Measurements from ENCODE around the gene RAB4A. TPM values are rescaled to one million over a fixed set of nuclear protein-coding genes. Genes with fewer than 3 reads are reported as not detected.

Gene RAB4A
- total RNA-seq, 6 donors from 2014 or later: 16.8 to 68.6 (median 42.4) TPM

DNA sequence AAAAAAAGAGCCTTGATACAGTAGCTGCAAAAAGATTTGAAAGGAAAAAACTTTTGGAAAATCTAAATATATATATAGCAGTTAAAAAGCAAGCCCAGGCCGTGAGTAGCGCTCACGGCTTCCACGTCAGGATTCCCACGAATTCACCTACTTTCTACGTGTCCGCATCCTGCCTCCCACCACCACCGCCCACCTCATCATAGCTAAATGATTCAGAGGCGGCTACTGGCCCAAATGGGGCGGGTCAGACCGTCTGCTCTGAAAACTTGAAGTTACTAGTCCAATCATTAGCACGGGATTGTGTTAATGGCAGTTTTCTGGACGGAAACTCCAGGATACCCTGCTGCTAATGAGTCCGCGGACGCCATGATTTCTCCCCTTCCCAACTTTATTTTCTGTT, 73.2 kb downstream of the RAB4A start:
- no peaks in the 10 kb centered on the region for H3K36me3 ChIP-seq
- ATAC-seq (ENCODE audit: low FRiP score in 2 of 2): no peak
- TF ChIP-seq, protein P1, sequence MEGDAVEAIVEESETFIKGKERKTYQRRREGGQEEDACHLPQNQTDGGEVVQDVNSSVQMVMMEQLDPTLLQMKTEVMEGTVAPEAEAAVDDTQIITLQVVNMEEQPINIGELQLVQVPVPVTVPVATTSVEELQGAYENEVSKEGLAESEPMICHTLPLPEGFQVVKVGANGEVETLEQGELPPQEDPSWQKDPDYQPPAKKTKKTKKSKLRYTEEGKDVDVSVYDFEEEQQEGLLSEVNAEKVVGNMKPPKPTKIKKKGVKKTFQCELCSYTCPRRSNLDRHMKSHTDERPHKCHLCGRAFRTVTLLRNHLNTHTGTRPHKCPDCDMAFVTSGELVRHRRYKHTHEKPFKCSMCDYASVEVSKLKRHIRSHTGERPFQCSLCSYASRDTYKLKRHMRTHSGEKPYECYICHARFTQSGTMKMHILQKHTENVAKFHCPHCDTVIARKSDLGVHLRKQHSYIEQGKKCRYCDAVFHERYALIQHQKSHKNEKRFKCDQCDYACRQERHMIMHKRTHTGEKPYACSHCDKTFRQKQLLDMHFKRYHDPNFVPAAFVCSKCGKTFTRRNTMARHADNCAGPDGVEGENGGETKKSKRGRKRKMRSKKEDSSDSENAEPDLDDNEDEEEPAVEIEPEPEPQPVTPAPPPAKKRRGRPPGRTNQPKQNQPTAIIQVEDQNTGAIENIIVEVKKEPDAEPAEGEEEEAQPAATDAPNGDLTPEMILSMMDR (IDR thresholded peaks at IDR 0.05): no peak
- no peak for TF ChIP-seq EP300 (IDR thresholded peaks at IDR 0.05)
- TF ChIP-seq POLR2A (IDR thresholded peaks at IDR 0.05): no peak
- TF ChIP-seq POLR2AphosphoS5 (IDR thresholded peaks at IDR 0.05): no peak
- no peak overlapping the region for H3K27ac ChIP-seq
- H3K9me3 ChIP-seq: no peaks in the 10 kb centered on the region
- no peaks in the 10 kb centered on the region for H3K27me3 ChIP-seq
- H3K4me1 ChIP-seq: peaks cover 5 to 25% (median 18%) of the 10 kb centered on the region in 4 donors
- no peak for DNase-seq
- H3K4me3 ChIP-seq: peak overlapping the region in 1 of 4 donors; percentile 97
- WGBS, 2 donors: 80% methylated on average over 16 of the region's 16 CpGs

DNA sequence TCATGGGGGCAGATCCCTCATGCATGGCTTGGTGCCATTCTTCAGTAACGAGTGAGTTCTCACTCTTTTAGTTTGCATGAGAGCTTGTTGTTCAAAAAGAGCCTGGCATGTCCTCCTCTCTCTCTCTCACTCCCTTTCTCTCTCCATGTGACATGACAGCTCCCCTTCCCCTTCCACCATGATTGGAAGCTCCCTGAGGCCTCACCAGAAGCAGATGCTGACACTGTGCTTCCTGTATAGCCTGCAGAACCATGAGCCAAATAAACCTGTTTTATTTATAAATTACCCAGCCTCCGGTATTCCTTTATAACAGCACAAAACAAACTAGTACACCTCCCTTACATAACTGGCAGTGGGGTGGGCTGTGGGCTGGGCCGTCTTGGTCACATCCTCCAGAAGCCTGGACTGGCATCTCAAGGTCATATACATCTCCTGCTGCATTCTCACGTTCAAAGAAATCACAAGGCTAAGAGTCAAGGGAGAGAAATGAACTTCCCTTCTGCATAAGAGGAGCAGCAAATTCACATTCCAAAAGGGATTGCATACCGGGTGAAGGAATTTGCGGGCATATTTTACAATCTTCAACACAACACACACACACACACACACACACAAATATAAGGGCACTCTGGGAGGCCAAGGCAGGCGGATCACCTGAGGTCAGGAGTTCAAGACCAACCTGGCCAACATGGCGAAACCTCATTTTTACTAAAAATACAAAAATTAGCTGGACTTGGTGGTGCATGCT, 74.2 kb downstream of the RAB4A start:
- TF ChIP-seq, protein P1 (IDR thresholded peaks at IDR 0.05): no peak
- TF ChIP-seq POLR2AphosphoS5 (IDR thresholded peaks at IDR 0.05): no peak
- H3K4me1 ChIP-seq: peaks cover 5 to 24% (median 18%) of the 10 kb centered on the region in 4 donors
- no peak overlapping the region for H3K4me3 ChIP-seq
- DNase-seq (no peak), ATAC-seq (ENCODE audit: low FRiP score in 2 of 2) (no peak)
- no peak overlapping the region for H3K27ac ChIP-seq
- no peaks in the 10 kb centered on the region for H3K36me3 ChIP-seq
- H3K9me3 ChIP-seq: no peaks in the 10 kb centered on the region
- WGBS, 2 donors: 75 to 79% methylated on average over 8 of the region's 8 CpGs
- no peaks in the 10 kb centered on the region for H3K27me3 ChIP-seq

DNA sequence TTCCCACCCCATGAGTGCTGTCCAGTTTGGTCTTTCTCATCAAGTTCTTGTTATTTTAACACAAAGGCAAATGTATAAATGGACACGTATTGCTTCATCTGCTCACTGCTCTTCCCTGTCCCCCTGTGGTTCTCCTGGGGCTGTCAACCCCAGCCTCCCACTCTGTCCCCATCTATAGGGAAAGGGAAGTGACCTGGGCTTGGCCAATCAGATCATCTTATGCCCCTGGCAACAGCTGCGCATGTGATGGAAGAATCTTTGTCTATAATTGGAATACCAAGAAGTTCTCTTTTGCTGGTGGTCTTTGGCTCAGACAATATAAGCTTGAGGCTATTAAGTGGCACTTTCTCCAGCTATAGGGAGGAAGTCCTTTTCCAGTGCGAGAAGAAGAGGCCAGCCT, 76.6 kb downstream of the RAB4A start:
- WGBS, 2 donors: 48 to 62% methylated on average over 3 of the region's 3 CpGs
- Histone ChIP-seq H3K4me3 (no peak overlapping the region), H3K4me1 (peaks cover 0 to 12% (median 7%) of the 10 kb centered on the region in 4 donors), H3K27ac (no peak overlapping the region), H3K27me3 (no peaks in the 10 kb centered on the region), H3K36me3 (no peaks in the 10 kb centered on the region), H3K9me3 (no peaks in the 10 kb centered on the region)
- TF ChIP-seq POLR2A (IDR thresholded peaks at IDR 0.05): no peak
- TF ChIP-seq, protein P1 (IDR thresholded peaks at IDR 0.05): no peak
- TF ChIP-seq EP300 (IDR thresholded peaks at IDR 0.05): no peak
- no peak for TF ChIP-seq POLR2AphosphoS5 (IDR thresholded peaks at IDR 0.05)
- DNase-seq: no peak
- ATAC-seq (ENCODE audit: low FRiP score in 2 of 2): no peak

DNA sequence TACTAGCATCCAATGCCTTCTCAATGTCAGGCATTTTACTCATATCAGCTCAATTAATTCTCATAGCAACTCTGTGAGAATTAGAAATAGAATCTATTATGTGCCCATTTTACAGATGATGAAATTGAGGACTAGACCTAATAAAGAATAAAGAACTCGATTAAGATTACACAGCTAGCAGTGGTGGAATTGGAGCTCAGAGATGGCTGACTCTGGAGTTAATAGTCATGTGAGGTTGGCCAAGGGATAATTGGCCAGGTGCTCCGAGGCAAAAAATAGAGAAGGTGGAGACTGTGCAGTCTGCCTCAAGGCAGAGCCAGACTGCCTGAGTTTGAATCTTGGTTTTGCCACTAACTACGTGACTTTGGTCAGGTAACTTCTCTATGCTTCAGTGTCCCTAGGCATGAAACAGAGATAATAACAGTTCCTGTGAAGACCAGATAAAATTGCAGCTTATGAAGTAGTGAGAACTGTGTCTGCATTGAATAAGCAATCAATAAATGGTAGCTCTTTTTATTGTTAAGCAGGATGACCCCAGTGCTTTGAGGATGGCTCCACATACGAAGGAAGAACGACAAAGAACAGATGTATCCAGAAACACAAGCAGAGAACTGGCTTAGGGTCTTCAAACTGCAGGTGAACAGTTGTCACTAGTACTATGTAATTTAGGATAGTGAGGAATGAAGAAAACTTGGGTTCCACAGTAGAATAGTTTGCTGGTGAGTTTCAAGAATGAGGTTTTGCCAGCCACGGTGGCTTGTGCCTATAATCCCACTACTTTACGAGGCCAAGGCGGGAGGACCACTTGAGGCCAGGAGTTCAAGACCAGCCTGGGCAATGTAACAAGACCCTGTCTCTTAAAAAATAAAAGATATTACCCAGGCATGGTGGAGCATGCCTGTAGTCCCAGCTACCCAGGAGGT, 78.8 kb downstream of the RAB4A start:
- H3K27me3 ChIP-seq: no peaks in the 10 kb centered on the region
- H3K36me3 ChIP-seq: no peaks in the 10 kb centered on the region
- ATAC-seq (ENCODE audit: low FRiP score in 2 of 2) (no peak), DNase-seq (no peak)
- H3K27ac ChIP-seq: no peak overlapping the region
- peaks cover 4 to 8% (median 6%) of the 10 kb centered on the region in 4 donors for H3K9me3 ChIP-seq
- H3K4me3 ChIP-seq: no peak overlapping the region
- TF ChIP-seq POLR2A (IDR thresholded peaks at IDR 0.05): no peak
- TF ChIP-seq, protein P1 (IDR thresholded peaks at IDR 0.05): no peak
- TF ChIP-seq EP300 (IDR thresholded peaks at IDR 0.05): no peak
- no peak for TF ChIP-seq POLR2AphosphoS5 (IDR thresholded peaks at IDR 0.05)
- WGBS, 2 donors: 76 to 88% methylated on average over 8 of the region's 8 CpGs
- no peaks in the 10 kb centered on the region for H3K4me1 ChIP-seq

Measured in upper lobe of left lung (tissue), 6 donors.